HL-60 (cell line): ENCODE data around the gene KRTAP10-8.

ENCODE experiments used
- DNase-seq, 2 experiments: peaks; one replicate each; pipeline ENCODE4 v3.0.0-alpha.2; 2010 to 2020; ENCODE audit warnings: low read depth in 1 of 2, low spot score in 1 of 2
- H3K27ac ChIP-seq: fragments of 250-450 bp; sonication (Bioruptor Pico); replicated peaks from 2 replicates; pipeline ENCODE4 v1.5.1; 2020; ENCODE audit warnings: mild to moderate bottlenecking, moderate library complexity
- H3K27me3 ChIP-seq: fragments of 250-450 bp; sonication (Bioruptor Pico); 2 replicates; pipeline ENCODE4 v1.5.1; 2021; ENCODE audit warnings: mild to moderate bottlenecking, moderate library complexity; ENCODE audit not compliant: insufficient read depth, poor library complexity, severe bottlenecking
- H3K4me3 ChIP-seq: replicated peaks from 2 replicates; pipeline ENCODE4 v1.5.1; 2011; ENCODE audit warnings: mild to moderate bottlenecking, control low read depth, low read length; ENCODE audit not compliant: insufficient read depth
- CTCF ChIP-seq: IDR thresholded peaks from one replicate; pipeline ENCODE4 v1.5.1; 2011; ENCODE audit warnings: low read length, control low read depth, inconsistent platforms; ENCODE audit not compliant: insufficient read depth
- GABPA ChIP-seq: IDR thresholded peaks from 2 replicates; pipeline ENCODE4 v1.6.1; 2012; ENCODE audit warnings: low read depth
- POLR2AphosphoS5 ChIP-seq: IDR thresholded peaks from 2 replicates; pipeline ENCODE4 v1.6.1; 2012; ENCODE audit warnings: low read depth
- REST ChIP-seq: IDR thresholded peaks from 2 replicates; pipeline ENCODE4 v1.6.1; 2012; ENCODE audit warnings: low read depth; ENCODE audit not compliant: insufficient replicate concordance
- SPI1 ChIP-seq: IDR thresholded peaks from 2 replicates; pipeline ENCODE4 v1.6.1; 2012; ENCODE audit warnings: low read depth, mild to moderate bottlenecking, borderline replicate concordance

KRTAP10-8 gene

DNA sequence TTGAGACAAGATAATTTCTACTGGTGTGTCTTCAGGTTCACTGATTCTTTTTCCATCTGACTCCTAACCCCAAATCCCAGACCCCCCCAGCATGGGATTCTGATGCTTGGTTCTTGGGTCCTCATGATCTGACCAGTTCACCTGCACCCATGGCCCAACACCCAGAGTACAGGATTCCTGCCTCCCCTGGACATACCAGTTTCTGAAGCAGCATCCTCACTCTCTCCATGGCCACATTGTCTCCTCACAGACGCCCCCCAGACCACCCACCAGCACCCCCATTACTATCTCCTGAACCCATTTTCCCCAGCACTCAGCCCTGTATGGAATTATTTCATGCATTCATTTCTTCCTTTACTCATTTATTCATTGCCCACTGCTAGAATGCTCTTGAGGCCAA is 45.0 kb downstream of the KRTAP10-8 start:
- DNase-seq, result no peak
- Histone ChIP-seq H3K4me3 (no peak overlapping the region), H3K27ac (no peak overlapping the region), H3K27me3 (no peaks in the 10 kb centered on the region)
- TF ChIP-seq POLR2AphosphoS5, result no peak
- TF ChIP-seq CTCF, result no peak
- no peak for TF ChIP-seq GABPA
- TF ChIP-seq SPI1, result no peak
- no peak for TF ChIP-seq REST

DNA sequence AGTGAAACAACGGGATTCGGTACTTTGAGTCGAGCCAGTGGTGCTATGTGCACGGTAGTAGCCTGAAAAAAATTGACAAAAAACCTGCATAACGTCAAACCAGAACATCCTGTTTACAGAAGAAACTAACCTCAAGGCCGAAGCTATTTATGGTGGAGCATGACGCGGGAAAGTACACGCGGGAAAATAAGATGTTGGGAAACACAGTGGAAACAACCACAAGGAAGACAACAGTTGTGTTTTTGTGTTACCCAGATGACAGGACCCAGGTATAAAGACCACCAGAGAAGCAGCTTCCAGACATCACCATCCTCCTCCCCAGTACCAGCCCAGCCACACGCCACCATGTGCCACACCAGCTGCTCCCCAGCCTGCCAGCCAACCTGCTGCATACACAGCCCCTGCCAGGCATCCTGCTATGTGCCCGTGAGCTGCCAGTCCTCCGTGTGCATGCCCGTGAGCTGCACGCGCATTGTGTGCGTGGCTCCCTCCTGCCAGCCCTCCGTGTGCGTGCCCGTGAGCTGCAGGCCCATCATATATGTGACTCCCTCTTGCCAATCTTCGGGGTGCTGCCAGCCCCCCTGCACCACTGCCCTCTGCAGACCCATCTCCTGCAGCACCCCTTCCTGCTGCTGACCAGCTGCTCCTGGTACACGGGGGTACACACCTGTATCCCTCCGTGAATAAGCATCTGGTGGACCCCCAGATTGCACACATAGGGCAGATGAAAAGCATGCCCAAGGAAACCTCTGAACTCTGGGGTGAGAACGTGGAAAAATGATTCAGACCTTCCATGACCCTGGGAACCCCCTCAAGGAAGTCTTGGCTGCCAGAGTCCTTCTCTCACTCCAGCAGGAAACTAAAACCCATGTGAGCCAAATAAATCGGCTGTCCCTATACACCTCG is 46.0 kb downstream of the KRTAP10-8 start, which contains the start of gene KRTAP12-3:
Gene KRTAP12-3, plus strand, starts transcription at position 298 of the 906 bp plus-strand sequence. Its CDS starts 48 bp downstream, at position 346.
- Histone ChIP-seq H3K27me3 (no peaks in the 10 kb centered on the region), H3K27ac (no peak within 1 kb of the TSS), H3K4me3 (no peak within 1 kb of the TSS)
- TF ChIP-seq POLR2AphosphoS5 (no peak), REST (no peak), GABPA (no peak), SPI1 (no peak), CTCF (no peak)
- no peak for DNase-seq

GRCh38 chr21:44658541-44658910 is 46.6 kb downstream of the KRTAP10-8 start:
- TF ChIP-seq REST (no peak), POLR2AphosphoS5 (no peak), CTCF (no peak), GABPA (no peak), SPI1 (no peak)
- no peaks in the 10 kb centered on the region for H3K27me3 ChIP-seq
- no peak overlapping the region for H3K4me3 ChIP-seq
- H3K27ac ChIP-seq, result no peak overlapping the region
- DNase-seq, result no peak
